Measurements from ENCODE around the gene FYN.

DNA sequence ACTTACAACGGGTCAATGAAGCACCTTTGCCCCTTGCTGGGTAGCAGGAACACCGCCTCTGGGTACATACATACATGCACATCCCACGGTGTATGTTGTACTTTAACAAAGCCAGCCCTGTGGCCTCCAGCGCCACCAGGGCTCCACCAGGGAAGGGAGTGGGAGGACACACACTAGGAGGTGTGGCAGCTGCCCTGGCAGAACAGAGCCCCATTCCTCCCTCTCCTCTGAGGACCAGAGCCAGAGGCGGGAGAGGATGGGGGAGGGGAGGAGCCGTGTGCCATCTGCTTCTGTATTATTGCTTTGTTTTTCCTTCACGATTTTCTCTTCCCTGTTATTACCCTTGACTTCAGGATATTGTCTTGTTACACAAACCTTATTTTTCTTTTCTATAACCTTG lies 161.8 kb downstream of the FYN start:
- TF ChIP-seq, protein P1, sequence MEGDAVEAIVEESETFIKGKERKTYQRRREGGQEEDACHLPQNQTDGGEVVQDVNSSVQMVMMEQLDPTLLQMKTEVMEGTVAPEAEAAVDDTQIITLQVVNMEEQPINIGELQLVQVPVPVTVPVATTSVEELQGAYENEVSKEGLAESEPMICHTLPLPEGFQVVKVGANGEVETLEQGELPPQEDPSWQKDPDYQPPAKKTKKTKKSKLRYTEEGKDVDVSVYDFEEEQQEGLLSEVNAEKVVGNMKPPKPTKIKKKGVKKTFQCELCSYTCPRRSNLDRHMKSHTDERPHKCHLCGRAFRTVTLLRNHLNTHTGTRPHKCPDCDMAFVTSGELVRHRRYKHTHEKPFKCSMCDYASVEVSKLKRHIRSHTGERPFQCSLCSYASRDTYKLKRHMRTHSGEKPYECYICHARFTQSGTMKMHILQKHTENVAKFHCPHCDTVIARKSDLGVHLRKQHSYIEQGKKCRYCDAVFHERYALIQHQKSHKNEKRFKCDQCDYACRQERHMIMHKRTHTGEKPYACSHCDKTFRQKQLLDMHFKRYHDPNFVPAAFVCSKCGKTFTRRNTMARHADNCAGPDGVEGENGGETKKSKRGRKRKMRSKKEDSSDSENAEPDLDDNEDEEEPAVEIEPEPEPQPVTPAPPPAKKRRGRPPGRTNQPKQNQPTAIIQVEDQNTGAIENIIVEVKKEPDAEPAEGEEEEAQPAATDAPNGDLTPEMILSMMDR (optimal IDR thresholded peaks at IDR 0.05 in 1 of 3, IDR thresholded peaks at IDR 0.05 in 1 of 3, conservative IDR thresholded peaks at IDR 0.05 in 1 of 3; ENCODE audit: extremely low read depth in 1 of 3, insufficient read depth in 2 of 3, low read length in 3 of 3), result no peak
- TF ChIP-seq EZH2 (IDR thresholded peaks at IDR 0.05; ENCODE audit: low read length), result no peak
